Astrocyte (in vitro differentiated cells and primary cell): ENCODE results near the gene HADHB. TPM values are rescaled to one million over a fixed set of nuclear protein-coding genes. Genes with fewer than 3 reads are reported as not detected.

Experiments used
- DNase-seq: peaks from one replicate; pipeline ENCODE4 v3.0.0-alpha.2; 2010; ENCODE audit warnings: low read depth
- FAIRE-seq: peaks from 2 replicates; lab custom pipeline; 2011; peaks lifted over from hg19 to GRCh38; lab: Jason Lieb, UNC
- H2AFZ ChIP-seq: 2 replicates; pipeline ENCODE4 v1.6.0; 2012; ENCODE audit warnings: low read depth, low read length, inconsistent platforms
- H3K27ac ChIP-seq: 2 replicates; pipeline ENCODE4 v1.5.1; 2011; ENCODE audit warnings: low read depth, low read length, inconsistent platforms
- H3K27me3 ChIP-seq: 2 replicates; pipeline ENCODE4 v1.6.0; 2011; ENCODE audit warnings: low read length, inconsistent platforms; ENCODE audit not compliant: insufficient read depth
- H3K36me3 ChIP-seq: 2 replicates; pipeline ENCODE4 v1.5.1; 2011; ENCODE audit warnings: low read length, inconsistent platforms; ENCODE audit not compliant: insufficient read depth
- H3K4me1 ChIP-seq: 2 replicates; pipeline ENCODE4 v1.5.1; 2011; ENCODE audit warnings: low read length, inconsistent platforms; ENCODE audit not compliant: insufficient read depth
- H3K4me2 ChIP-seq: 2 replicates; pipeline ENCODE4 v1.6.0; 2012; ENCODE audit warnings: low read length, inconsistent platforms
- H3K4me3 ChIP-seq: 2 replicates; pipeline ENCODE4 v1.5.1; 2011; ENCODE audit warnings: low read depth, mild to moderate bottlenecking, low read length, inconsistent platforms; ENCODE audit not compliant: insufficient read depth
- H3K79me2 ChIP-seq: 2 replicates; pipeline ENCODE4 v1.6.0; 2012; ENCODE audit warnings: mild to moderate bottlenecking, low read length, inconsistent platforms; ENCODE audit not compliant: insufficient read depth
- H3K9ac ChIP-seq: 2 replicates; pipeline ENCODE4 v1.6.0; 2012; ENCODE audit warnings: mild to moderate bottlenecking, low read length, inconsistent platforms
- H3K9me3 ChIP-seq: 2 replicates; pipeline ENCODE4 v1.5.1; 2012; ENCODE audit warnings: low read depth, mild to moderate bottlenecking, low read length, inconsistent platforms; ENCODE audit not compliant: insufficient read depth
- H4K20me1 ChIP-seq: 2 replicates; pipeline ENCODE4 v1.6.0; 2012; ENCODE audit warnings: low read length, inconsistent platforms; ENCODE audit not compliant: insufficient read depth
- H3K27ac Mint-ChIP-seq: one replicate; pipeline ENCODE4 v1.8.0; 2021; ENCODE audit warnings: mild to moderate bottlenecking, mixed read lengths; ENCODE audit not compliant: unreplicated experiment
- H3K27me3 Mint-ChIP-seq: one replicate; pipeline ENCODE4 v1.8.0; 2021; ENCODE audit warnings: low read depth, mixed read lengths; ENCODE audit not compliant: unreplicated experiment
- H3K36me3 Mint-ChIP-seq: one replicate; pipeline ENCODE4 v1.8.0; 2021; ENCODE audit warnings: low read depth, mixed read lengths; ENCODE audit not compliant: unreplicated experiment
- H3K4me1 Mint-ChIP-seq: one replicate; pipeline ENCODE4 v1.8.0; 2021; ENCODE audit warnings: low read depth, mixed read lengths; ENCODE audit not compliant: unreplicated experiment
- H3K4me3 Mint-ChIP-seq: one replicate; pipeline ENCODE4 v1.8.0; 2021; ENCODE audit warnings: mild to moderate bottlenecking, moderate library complexity, mixed read lengths; ENCODE audit not compliant: unreplicated experiment
- H3K9me3 Mint-ChIP-seq: one replicate; pipeline ENCODE4 v1.8.0; 2021; ENCODE audit warnings: mild to moderate bottlenecking, mixed read lengths; ENCODE audit not compliant: unreplicated experiment
- EZH2 ChIP-seq: IDR thresholded peaks from 2 replicates; pipeline ENCODE4 v1.6.1; 2012; ENCODE audit warnings: mild to moderate bottlenecking, low read length, inconsistent platforms; ENCODE audit not compliant: insufficient read depth
- total RNA-seq: library from RNA; stranded (reverse); gene quantifications from 2 replicates; pipeline ENCODE4 v1.2.1, GENCODE V29; 2021
- TF ChIP-seq, protein P1 (sequence below): IDR thresholded peaks from 2 replicates; pipeline ENCODE4 v1.5.1; 2011; ENCODE audit warnings: low read depth, mild to moderate bottlenecking, inconsistent platforms, low read length, moderate library complexity; ENCODE audit not compliant: insufficient read depth

Gene HADHB
- total RNA-seq, 1 donor from 2014 or later, result 109 TPM

DNA sequence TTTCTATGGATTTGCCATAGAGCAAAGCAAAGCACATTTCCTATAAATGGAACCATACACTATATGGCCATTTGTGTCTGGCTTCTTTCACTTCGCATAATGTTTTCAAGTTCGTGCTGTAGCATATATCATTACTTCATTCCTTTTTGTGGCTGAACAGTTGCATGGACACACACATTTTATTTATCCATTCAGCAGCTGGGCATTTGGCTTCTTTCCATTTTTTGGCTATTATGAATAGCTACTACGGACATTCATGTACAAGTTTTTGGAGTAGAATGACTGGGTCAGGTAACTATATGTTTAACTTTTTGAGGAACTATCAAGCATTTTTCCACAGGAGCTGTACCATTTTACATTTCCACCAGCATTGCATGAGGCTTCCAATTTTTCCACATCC, 90.5 kb downstream of the HADHB start:
- Histone ChIP-seq H4K20me1 (no peaks in the 10 kb centered on the region), H2AFZ (no peak overlapping the region), H3K9ac (no peak overlapping the region), H3K36me3 (no peaks in the 10 kb centered on the region), H3K4me3 (no peak overlapping the region), H3K4me2 (no peak overlapping the region), H3K79me2 (no peaks in the 10 kb centered on the region), H3K27ac (no peak overlapping the region), H3K9me3 (no peaks in the 10 kb centered on the region), H3K4me1 (no peaks in the 10 kb centered on the region), H3K27me3 (peaks cover 6% of the 10 kb centered on the region)
- Mint-ChIP-seq H3K9me3 (no peaks in the 10 kb centered on the region), H3K4me1 (peaks cover 8% of the 10 kb centered on the region), H3K36me3 (no peaks in the 10 kb centered on the region), H3K4me3 (no peak overlapping the region), H3K27ac (no peak overlapping the region), H3K27me3 (no peaks in the 10 kb centered on the region)
- DNase-seq, result no peak
- TF ChIP-seq, protein P1, sequence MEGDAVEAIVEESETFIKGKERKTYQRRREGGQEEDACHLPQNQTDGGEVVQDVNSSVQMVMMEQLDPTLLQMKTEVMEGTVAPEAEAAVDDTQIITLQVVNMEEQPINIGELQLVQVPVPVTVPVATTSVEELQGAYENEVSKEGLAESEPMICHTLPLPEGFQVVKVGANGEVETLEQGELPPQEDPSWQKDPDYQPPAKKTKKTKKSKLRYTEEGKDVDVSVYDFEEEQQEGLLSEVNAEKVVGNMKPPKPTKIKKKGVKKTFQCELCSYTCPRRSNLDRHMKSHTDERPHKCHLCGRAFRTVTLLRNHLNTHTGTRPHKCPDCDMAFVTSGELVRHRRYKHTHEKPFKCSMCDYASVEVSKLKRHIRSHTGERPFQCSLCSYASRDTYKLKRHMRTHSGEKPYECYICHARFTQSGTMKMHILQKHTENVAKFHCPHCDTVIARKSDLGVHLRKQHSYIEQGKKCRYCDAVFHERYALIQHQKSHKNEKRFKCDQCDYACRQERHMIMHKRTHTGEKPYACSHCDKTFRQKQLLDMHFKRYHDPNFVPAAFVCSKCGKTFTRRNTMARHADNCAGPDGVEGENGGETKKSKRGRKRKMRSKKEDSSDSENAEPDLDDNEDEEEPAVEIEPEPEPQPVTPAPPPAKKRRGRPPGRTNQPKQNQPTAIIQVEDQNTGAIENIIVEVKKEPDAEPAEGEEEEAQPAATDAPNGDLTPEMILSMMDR, result no peak
- TF ChIP-seq EZH2, result no peak
- no peak for FAIRE-seq

DNA sequence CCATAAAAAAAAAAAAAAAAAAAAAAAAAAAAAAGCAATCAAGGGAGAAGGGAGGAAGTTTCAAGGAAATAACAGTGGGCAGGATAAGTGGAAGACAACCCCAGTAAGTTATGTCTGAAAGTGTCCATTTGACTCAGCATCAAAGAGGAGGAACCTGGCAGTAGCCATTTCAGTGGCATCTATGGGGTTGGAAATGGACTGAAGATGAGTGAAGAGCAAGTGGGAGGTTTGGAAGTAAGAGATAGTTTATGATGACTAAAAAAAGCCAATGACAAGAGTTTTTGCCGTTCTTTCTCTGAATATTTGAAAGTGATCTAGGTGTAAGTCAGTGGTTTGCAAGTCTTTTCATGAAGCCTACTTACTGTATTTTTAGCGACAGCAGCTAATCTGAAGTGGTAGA, 92.0 kb downstream of the HADHB start:
- H3K27me3 ChIP-seq, result peaks cover 6% of the 10 kb centered on the region
- H3K79me2 ChIP-seq, result no peaks in the 10 kb centered on the region
- H3K4me3 ChIP-seq, result no peak overlapping the region
- TF ChIP-seq, protein P1, result no peak
- TF ChIP-seq EZH2, result no peak
- no peak overlapping the region for H3K9ac ChIP-seq
- DNase-seq, result no peak
- no peak overlapping the region for H3K4me3 Mint-ChIP-seq
- H4K20me1 ChIP-seq, result no peaks in the 10 kb centered on the region
- H3K9me3 ChIP-seq, result no peaks in the 10 kb centered on the region
- no peak overlapping the region for H3K27ac ChIP-seq
- no peaks in the 10 kb centered on the region for H3K4me1 ChIP-seq
- H3K27me3 Mint-ChIP-seq, result no peaks in the 10 kb centered on the region
- H2AFZ ChIP-seq, result no peak overlapping the region
- no peaks in the 10 kb centered on the region for H3K36me3 ChIP-seq
- H3K9me3 Mint-ChIP-seq, result no peaks in the 10 kb centered on the region
- H3K27ac Mint-ChIP-seq, result no peak overlapping the region
- H3K4me2 ChIP-seq, result no peak overlapping the region
- FAIRE-seq, result no peak
- H3K36me3 Mint-ChIP-seq, result no peaks in the 10 kb centered on the region
- peaks cover 13% of the 10 kb centered on the region for H3K4me1 Mint-ChIP-seq

DNA sequence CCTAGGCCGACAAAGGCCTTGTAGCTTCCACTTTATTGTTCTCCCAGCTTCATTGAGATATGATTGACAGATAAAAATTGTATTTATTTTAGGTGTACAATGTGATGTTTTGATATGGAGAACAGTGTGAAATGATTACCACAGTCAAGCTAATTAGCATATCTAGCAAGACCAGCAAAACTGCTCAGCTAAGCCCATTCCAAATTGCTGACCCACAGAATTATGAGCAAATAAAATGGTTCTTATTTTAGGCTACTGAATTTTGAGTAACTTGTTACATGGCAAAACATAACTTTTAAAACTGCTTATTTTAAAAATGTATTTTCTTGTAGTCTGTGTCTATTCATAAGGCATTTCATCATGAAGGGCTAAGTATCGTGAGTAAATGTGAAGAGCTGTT, 92.6 kb downstream of the HADHB start:
- Mint-ChIP-seq H3K36me3 (no peaks in the 10 kb centered on the region), H3K27ac (no peak overlapping the region), H3K9me3 (no peaks in the 10 kb centered on the region), H3K4me1 (peaks cover 13% of the 10 kb centered on the region), H3K4me3 (no peak overlapping the region), H3K27me3 (no peaks in the 10 kb centered on the region)
- Histone ChIP-seq H3K27ac (no peak overlapping the region), H3K79me2 (no peaks in the 10 kb centered on the region), H2AFZ (no peak overlapping the region), H3K4me1 (no peaks in the 10 kb centered on the region), H3K4me3 (no peak overlapping the region), H3K9ac (no peak overlapping the region), H3K36me3 (no peaks in the 10 kb centered on the region), H3K9me3 (no peaks in the 10 kb centered on the region), H3K4me2 (no peak overlapping the region), H3K27me3 (peaks cover 6% of the 10 kb centered on the region), H4K20me1 (no peaks in the 10 kb centered on the region)
- TF ChIP-seq EZH2, result no peak
- TF ChIP-seq, protein P1, result no peak
- no peak for DNase-seq
- no peak for FAIRE-seq

Other genes starting within 250 kb of the HADHB start
- 174 and 192 TPM in 2 replicates for gene RAB10, start 210.9 kb upstream of the HADHB start, total RNA-seq
- gene GAREM2, start 71.9 kb upstream of the HADHB start, total RNA-seq, result 2.2 and 4.2 TPM in 2 replicates
- 132 and 139 TPM in 2 replicates for gene HADHA, start 307 bp upstream of the HADHB start, total RNA-seq
- gene SELENOI, start 101.2 kb downstream of the HADHB start, total RNA-seq, result 49.7 and 51.9 TPM in 2 replicates
- 0.16 and 0.17 TPM in 2 replicates for gene ADGRF3, start 101.8 kb downstream of the HADHB start, total RNA-seq
- 0.27 and 0.41 TPM in 2 replicates for gene DRC1, start 157.0 kb downstream of the HADHB start, total RNA-seq
- not detected in 2 replicates for gene OTOF, start 233.2 kb downstream of the HADHB start, total RNA-seq